Panc1 (cell line): ENCODE data around the gene NOL3. TPM values are rescaled to one million over a fixed set of nuclear protein-coding genes. Genes with fewer than 3 reads are reported as not detected.

Source experiments
- ATAC-seq: fragments of 200-7000 bp; cut with Tn5 transposase; 2 replicates; pipeline ENCODE4 v1.9.1; 2020; ENCODE audit warnings: mild to moderate bottlenecking, moderate library complexity
- BruUV-seq: library from RNA; stranded (reverse); fragments of 400-500 nt; replicated peaks from 2 replicates; lab custom pipeline; 2021; lab: Mats Ljungman, UMichigan
- CTCF ChIA-PET: fragments of 300-600 bp; sonication (Branson Sonifier 250); formaldehyde crosslinking; loops from one replicate; lab custom pipeline; 2022; ENCODE audit warnings: antibody characterized with exemption; lab: Charles Lee
- POLR2A ChIA-PET: fragments of 300-600 bp; sonication (Branson Sonifier 250); formaldehyde crosslinking; loops from one replicate; lab custom pipeline; 2022; ENCODE audit warnings: antibody characterized with exemption; lab: Charles Lee
- DNase-seq: peaks from one replicate; pipeline ENCODE4 v3.0.0-alpha.2; 2010; ENCODE audit warnings: low read depth, low spot score
- H3K27ac ChIP-seq: 2 replicates; pipeline ENCODE4 v1.5.1; 2011; ENCODE audit warnings: mild to moderate bottlenecking, low read length, inconsistent platforms
- H3K27me3 ChIP-seq: fragments of 200-500 bp; sonication (Bioruptor generic); 2 replicates; pipeline ENCODE4 v1.6.0; 2014; ENCODE audit warnings: low read length, inconsistent platforms; ENCODE audit not compliant: control insufficient read depth, insufficient read depth
- H3K36me3 ChIP-seq: fragments of 200-500 bp; sonication (Bioruptor generic); 2 replicates; pipeline ENCODE4 v1.5.1; 2014; ENCODE audit warnings: inconsistent platforms, mild to moderate bottlenecking, low read length, moderate library complexity; ENCODE audit not compliant: control insufficient read depth, insufficient read depth
- H3K4me1 ChIP-seq: 2 replicates; pipeline ENCODE4 v1.5.1; 2011; ENCODE audit warnings: inconsistent platforms, mild to moderate bottlenecking, low read length, moderate library complexity; ENCODE audit not compliant: control insufficient read depth, insufficient read depth
- H3K4me3 ChIP-seq, 2 experiments: 2 replicates each; pipeline ENCODE4 v1.5.1; 2011 to 2012; ENCODE audit warnings: low read depth in 2 of 2, low read length in 2 of 2, mild to moderate bottlenecking in 2 of 2, inconsistent platforms in 1 of 2, moderate library complexity in 1 of 2
- H3K9me3 ChIP-seq: fragments of 200-500 bp; sonication (Bioruptor generic); 2 replicates; pipeline ENCODE4 v1.5.1; 2014; ENCODE audit warnings: low read depth, mild to moderate bottlenecking, inconsistent platforms, low read length, moderate library complexity; ENCODE audit not compliant: control insufficient read depth, insufficient read depth
- POLR2AphosphoS5 ChIP-seq: IDR thresholded peaks from 2 replicates; pipeline ENCODE4 v1.6.1; 2012; ENCODE audit warnings: mild to moderate bottlenecking, low read depth, low read length, moderate library complexity
- SIN3A ChIP-seq: IDR thresholded peaks from 2 replicates; pipeline ENCODE4 v1.6.1; 2012; ENCODE audit warnings: low read depth, mild to moderate bottlenecking, low read length, moderate library complexity, borderline replicate concordance; ENCODE audit not compliant: insufficient read depth
- TCF7L2 ChIP-seq: IDR thresholded peaks from 2 replicates; pipeline ENCODE4 v1.6.1; 2011; ENCODE audit warnings: mild to moderate bottlenecking, low read depth, low read length, inconsistent platforms
- in situ Hi-C: cut with HindIII; loops from 2 replicates; pipeline ENCODE4 v1.10.0; 2016; ENCODE audit warnings: low sequenced_read_pairs, low pct_unique_long_range_greater_than_20kb
- intact Hi-C: fragments of 100-400 bp; cut with micrococcal nuclease; formaldehyde crosslinking; loops from one replicate; pipeline ENCODE4 v1.10.0; 2022; ENCODE audit not compliant: unreplicated experiment
- total RNA-seq: library from RNA; stranded (reverse); gene quantifications from one replicate; pipeline ENCODE4 v1.2.1, GENCODE V29; 2021; ENCODE audit not compliant: unreplicated experiment
- TF ChIP-seq, protein P1 (sequence below), 2 experiments: IDR thresholded peaks; 2 replicates each; pipeline ENCODE4 v1.6.1; 2011 to 2012; ENCODE audit warnings: low read depth in 2 of 2, control low read depth in 1 of 2, low read length in 1 of 2, mild to moderate bottlenecking in 1 of 2, moderate library complexity in 1 of 2; ENCODE audit not compliant: insufficient read depth in 1 of 2
- TF ChIP-seq, protein P2 (sequence below): fragments of 450-650 bp; IDR thresholded peaks from 2 replicates; pipeline ENCODE4 v1.5.1; 2017; ENCODE audit warnings: mild to moderate bottlenecking

NOL3 gene
- total RNA-seq, 1 experiment from 2014 or later: 27.9 TPM

DNA sequence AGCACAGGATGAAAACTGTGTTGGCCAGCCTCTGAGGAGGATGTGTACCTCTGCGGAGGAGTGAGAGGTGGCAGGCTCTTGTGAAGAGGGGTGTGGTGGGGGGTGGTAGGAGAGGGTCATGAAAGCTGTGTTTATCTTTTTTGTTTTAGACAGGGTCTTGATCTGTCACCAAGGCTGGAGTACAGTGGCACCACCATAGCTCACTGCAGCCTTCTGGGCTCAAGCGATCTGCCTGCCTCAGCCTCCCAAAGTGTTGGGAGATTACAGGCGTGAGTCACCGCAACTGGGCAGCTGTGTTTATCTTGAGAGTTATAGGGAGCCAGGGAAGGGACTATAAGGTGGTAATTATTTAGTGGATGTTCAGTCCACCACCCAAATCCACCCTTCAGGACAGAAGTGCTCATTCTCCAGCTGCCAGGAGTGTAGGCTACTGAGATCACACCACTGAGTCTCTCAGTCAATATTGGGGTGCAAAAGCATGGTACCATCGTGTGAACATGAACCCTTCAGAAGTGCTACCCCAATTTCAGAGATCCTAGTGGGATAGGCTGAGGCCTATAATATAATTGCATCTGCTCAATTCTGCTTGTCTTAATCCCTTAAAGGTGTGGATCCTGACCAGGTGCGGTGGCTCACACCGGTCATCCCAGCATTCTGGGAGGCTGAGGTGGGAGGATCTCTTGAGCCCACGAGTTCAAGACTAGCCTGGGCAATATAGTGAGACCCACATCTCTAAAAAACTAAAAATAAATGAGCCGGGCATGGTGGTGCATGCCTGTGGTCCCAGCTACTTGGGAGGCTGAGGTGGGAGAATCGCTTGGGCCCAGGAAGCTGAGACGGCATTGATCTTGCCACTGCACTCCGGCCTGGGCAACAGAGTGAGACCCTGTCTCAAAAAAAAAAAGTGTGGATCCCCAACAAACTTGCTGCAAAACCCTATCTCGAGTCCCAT lies 20.4 kb downstream of the NOL3 start:
- ATAC-seq (no peak), DNase-seq (no peak)
- in situ Hi-C loops (no loop called here), intact Hi-C loops (no loop called here)
- no peak overlapping the region for H3K4me3 ChIP-seq
- TF ChIP-seq TCF7L2 (no peak), POLR2AphosphoS5 (no peak), SIN3A (no peak)
- TF ChIP-seq, protein P1, sequence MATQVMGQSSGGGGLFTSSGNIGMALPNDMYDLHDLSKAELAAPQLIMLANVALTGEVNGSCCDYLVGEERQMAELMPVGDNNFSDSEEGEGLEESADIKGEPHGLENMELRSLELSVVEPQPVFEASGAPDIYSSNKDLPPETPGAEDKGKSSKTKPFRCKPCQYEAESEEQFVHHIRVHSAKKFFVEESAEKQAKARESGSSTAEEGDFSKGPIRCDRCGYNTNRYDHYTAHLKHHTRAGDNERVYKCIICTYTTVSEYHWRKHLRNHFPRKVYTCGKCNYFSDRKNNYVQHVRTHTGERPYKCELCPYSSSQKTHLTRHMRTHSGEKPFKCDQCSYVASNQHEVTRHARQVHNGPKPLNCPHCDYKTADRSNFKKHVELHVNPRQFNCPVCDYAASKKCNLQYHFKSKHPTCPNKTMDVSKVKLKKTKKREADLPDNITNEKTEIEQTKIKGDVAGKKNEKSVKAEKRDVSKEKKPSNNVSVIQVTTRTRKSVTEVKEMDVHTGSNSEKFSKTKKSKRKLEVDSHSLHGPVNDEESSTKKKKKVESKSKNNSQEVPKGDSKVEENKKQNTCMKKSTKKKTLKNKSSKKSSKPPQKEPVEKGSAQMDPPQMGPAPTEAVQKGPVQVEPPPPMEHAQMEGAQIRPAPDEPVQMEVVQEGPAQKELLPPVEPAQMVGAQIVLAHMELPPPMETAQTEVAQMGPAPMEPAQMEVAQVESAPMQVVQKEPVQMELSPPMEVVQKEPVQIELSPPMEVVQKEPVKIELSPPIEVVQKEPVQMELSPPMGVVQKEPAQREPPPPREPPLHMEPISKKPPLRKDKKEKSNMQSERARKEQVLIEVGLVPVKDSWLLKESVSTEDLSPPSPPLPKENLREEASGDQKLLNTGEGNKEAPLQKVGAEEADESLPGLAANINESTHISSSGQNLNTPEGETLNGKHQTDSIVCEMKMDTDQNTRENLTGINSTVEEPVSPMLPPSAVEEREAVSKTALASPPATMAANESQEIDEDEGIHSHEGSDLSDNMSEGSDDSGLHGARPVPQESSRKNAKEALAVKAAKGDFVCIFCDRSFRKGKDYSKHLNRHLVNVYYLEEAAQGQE (IDR thresholded peaks at IDR 0.05; ENCODE audit: insufficient read depth in 1 of 2, low read depth in 2 of 2, low read length in 1 of 2): no peak
- TF ChIP-seq, protein P2, sequence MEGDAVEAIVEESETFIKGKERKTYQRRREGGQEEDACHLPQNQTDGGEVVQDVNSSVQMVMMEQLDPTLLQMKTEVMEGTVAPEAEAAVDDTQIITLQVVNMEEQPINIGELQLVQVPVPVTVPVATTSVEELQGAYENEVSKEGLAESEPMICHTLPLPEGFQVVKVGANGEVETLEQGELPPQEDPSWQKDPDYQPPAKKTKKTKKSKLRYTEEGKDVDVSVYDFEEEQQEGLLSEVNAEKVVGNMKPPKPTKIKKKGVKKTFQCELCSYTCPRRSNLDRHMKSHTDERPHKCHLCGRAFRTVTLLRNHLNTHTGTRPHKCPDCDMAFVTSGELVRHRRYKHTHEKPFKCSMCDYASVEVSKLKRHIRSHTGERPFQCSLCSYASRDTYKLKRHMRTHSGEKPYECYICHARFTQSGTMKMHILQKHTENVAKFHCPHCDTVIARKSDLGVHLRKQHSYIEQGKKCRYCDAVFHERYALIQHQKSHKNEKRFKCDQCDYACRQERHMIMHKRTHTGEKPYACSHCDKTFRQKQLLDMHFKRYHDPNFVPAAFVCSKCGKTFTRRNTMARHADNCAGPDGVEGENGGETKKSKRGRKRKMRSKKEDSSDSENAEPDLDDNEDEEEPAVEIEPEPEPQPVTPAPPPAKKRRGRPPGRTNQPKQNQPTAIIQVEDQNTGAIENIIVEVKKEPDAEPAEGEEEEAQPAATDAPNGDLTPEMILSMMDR: no peak
- no TSS peak for BruUV-seq
- no peak overlapping the region for H3K27ac ChIP-seq
- ChIA-PET CTCF (no interaction called here), POLR2A (no interaction called here)
- no peaks in the 10 kb centered on the region for H3K9me3 ChIP-seq
- peaks cover 9% of the 10 kb centered on the region for H3K4me1 ChIP-seq
- peaks cover 17% of the 10 kb centered on the region; the same call in 1 of the 2 replicates for H3K36me3 ChIP-seq
- no peaks in the 10 kb centered on the region for H3K27me3 ChIP-seq

DNA sequence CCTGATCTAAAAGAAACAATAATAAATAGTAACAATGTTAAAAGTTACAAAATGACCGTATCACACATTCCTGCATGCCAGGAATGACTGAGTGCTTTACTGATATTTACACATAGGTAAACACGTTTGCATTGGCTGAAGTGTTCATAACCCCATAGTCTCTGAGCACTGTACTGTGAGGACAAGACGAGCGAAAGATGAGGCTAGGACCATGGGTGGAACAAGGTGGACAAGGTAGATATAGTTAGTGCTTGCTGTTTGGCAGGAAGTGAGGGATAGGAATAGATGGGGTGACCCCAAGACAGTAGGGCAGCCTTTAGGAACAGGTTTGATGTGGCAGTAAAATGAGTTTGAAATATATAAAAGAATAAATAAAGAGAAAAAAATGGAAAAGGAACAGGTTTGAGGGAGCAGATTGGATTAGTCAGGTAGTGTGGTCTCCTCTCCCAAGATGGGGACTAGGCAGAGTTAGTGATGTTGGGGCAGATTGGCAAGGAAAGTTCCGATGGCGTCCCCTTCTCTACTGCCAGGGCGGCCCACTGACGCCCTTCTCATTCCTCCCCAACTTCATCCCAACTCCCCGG lies 21.2 kb downstream of the NOL3 start:
- peak overlapping the region; percentile 54 for H3K27ac ChIP-seq
- ChIA-PET CTCF (no interaction called here), POLR2A (no interaction called here)
- no peaks in the 10 kb centered on the region for H3K9me3 ChIP-seq
- no peaks in the 10 kb centered on the region for H3K27me3 ChIP-seq
- TF ChIP-seq POLR2AphosphoS5 (no peak), SIN3A (no peak), TCF7L2 (no peak)
- TF ChIP-seq, protein P2: no peak
- TF ChIP-seq, protein P1 (IDR thresholded peaks at IDR 0.05; ENCODE audit: insufficient read depth in 1 of 2, low read depth in 2 of 2, low read length in 1 of 2): no peak
- ATAC-seq (no peak; the same call in 1 of the 2 replicates), DNase-seq (no peak)
- no TSS peak for BruUV-seq
- peak overlapping the region; percentile 40 to 98 for H3K4me3 ChIP-seq
- peaks cover 10% of the 10 kb centered on the region for H3K4me1 ChIP-seq
- intact Hi-C loops (no loop called here), in situ Hi-C loops (no loop called here)
- peaks cover 17% of the 10 kb centered on the region for H3K36me3 ChIP-seq
